ENCODE data around the gene POLR2B.
"Not testable (repeated sequence)": the region's sequence is repeated elsewhere in the genome, so short reads cannot be mapped to it uniquely, and the experiment has no call there.

POLR2B gene

GRCh38 chr4:56990109-56990905 is 11.6 kb downstream of the POLR2B start:
- no peak for DNase-seq

GRCh38 chr4:56995525-56995924 is 16.8 kb downstream of the POLR2B start:
- no peak for DNase-seq

- DNase-seq = no peak
These were observed 21.1 kb downstream of the POLR2B start for GRCh38 chr4:56999751-57000150.

GRCh38 chr4:57013543-57014120 is 34.9 kb downstream of the POLR2B start:
- DNase-seq = no peak

- DNase-seq = no peak
These were observed 40.3 kb downstream of the POLR2B start for GRCh38 chr4:57018980-57019379.

GRCh38 chr4:57020467-57021101 is 41.9 kb downstream of the POLR2B start:
- no peak for DNase-seq

GRCh38 chr4:57023104-57023503 is 44.4 kb downstream of the POLR2B start:
- no peak for DNase-seq

GRCh38 chr4:57034520-57034919 is 55.8 kb downstream of the POLR2B start:
- no peak for DNase-seq

GRCh38 chr4:57037982-57038604 is 59.4 kb downstream of the POLR2B start:
- DNase-seq = no peak

- no peak for DNase-seq
These were observed 60.6 kb downstream of the POLR2B start for GRCh38 chr4:57039345-57039744.

GRCh38 chr4:57040510-57040909 is 61.8 kb downstream of the POLR2B start:
- DNase-seq = no peak

- DNase-seq = no peak
These were observed 62.3 kb downstream of the POLR2B start for GRCh38 chr4:57041020-57041419.

- no peak for DNase-seq
These were observed 64.0 kb downstream of the POLR2B start for GRCh38 chr4:57042711-57043169.

- DNase-seq = no peak
These were observed 64.9 kb downstream of the POLR2B start for GRCh38 chr4:57043347-57044251.

GRCh38 chr4:57044279-57044678 is 65.6 kb downstream of the POLR2B start:
- no peak for DNase-seq

- DNase-seq = no peak
These were observed 66.3 kb downstream of the POLR2B start for GRCh38 chr4:57044996-57045395.

- DNase-seq = not testable (repeated sequence)
These were observed 68.3 kb downstream of the POLR2B start for GRCh38 chr4:57047046-57047445.

GRCh38 chr4:57048590-57049304 is 70.1 kb downstream of the POLR2B start:
- no peak for DNase-seq

- no peak for DNase-seq
These were observed 72.4 kb downstream of the POLR2B start for GRCh38 chr4:57051095-57051494.

- DNase-seq = no peak
These were observed 72.8 kb downstream of the POLR2B start for GRCh38 chr4:57051524-57051923.

GRCh38 chr4:57053508-57053907 is 74.8 kb downstream of the POLR2B start:
- no peak for DNase-seq

GRCh38 chr4:57055886-57056285 is 77.2 kb downstream of the POLR2B start:
- DNase-seq = no peak
